OCI-LY7 (cell line): ENCODE data around the gene CREB5. TPM values are rescaled to one million over a fixed set of nuclear protein-coding genes. Genes with fewer than 3 reads are reported as not detected.

ENCODE experiments used
- BruUV-seq: library from RNA; stranded (reverse); fragments of 400-500 nt; replicated peaks from 2 replicates; lab custom pipeline; 2021; lab: Mats Ljungman, UMichigan
- CTCF ChIA-PET: fragments of 300-600 bp; sonication (Branson Sonifier 250); formaldehyde crosslinking; loops from one replicate; lab custom pipeline; 2022; ENCODE audit warnings: antibody characterized with exemption; ENCODE audit not compliant: unreplicated experiment; lab: Charles Lee
- POLR2A ChIA-PET: fragments of 300-600 bp; sonication (Branson Sonifier 250); formaldehyde crosslinking; loops from one replicate; lab custom pipeline; 2022; ENCODE audit warnings: antibody characterized with exemption; lab: Charles Lee
- DNase-seq: peaks from one replicate; pipeline ENCODE4 v3.0.0-alpha.2; 2015; ENCODE audit warnings: low spot score
- H2AFZ ChIP-seq: fragments of 200-600 bp; sonication (generic), shearing (Covaris generic); 2 replicates; pipeline ENCODE4 v1.6.1; 2014; ENCODE audit warnings: mild to moderate bottlenecking, antibody characterized with exemption, low read length, moderate library complexity
- H3K27ac ChIP-seq: fragments of 200-600 bp; sonication (generic); 2 replicates; pipeline ENCODE4 v1.5.1; 2014; ENCODE audit warnings: mixed run types, low read depth, mild to moderate bottlenecking, moderate library complexity, low read length, inconsistent platforms; ENCODE audit not compliant: poor library complexity, severe bottlenecking
- H3K36me3 ChIP-seq: fragments of 200-600 bp; sonication (generic); 2 replicates; pipeline ENCODE4 v1.6.1; 2014; ENCODE audit warnings: mild to moderate bottlenecking, antibody characterized with exemption, low read length, moderate library complexity, mixed read lengths; ENCODE audit not compliant: insufficient read depth
- H3K4me1 ChIP-seq: fragments of 200-600 bp; sonication (generic); 2 replicates; pipeline ENCODE4 v1.5.1; 2014; ENCODE audit warnings: mild to moderate bottlenecking, low read length; ENCODE audit not compliant: insufficient read depth, poor library complexity, severe bottlenecking
- H3K4me2 ChIP-seq: fragments of 200-600 bp; sonication (generic); 2 replicates; pipeline ENCODE4 v1.6.1; 2014; ENCODE audit warnings: mild to moderate bottlenecking, low read length
- H3K4me3 ChIP-seq: fragments of 200-600 bp; sonication (generic); 2 replicates; pipeline ENCODE4 v1.5.1; 2014; ENCODE audit warnings: mild to moderate bottlenecking, low read depth, low read length; ENCODE audit not compliant: poor library complexity, severe bottlenecking
- H3K79me2 ChIP-seq: fragments of 200-600 bp; sonication (generic); 2 replicates; pipeline ENCODE4 v1.6.1; 2016; ENCODE audit warnings: low read depth, mild to moderate bottlenecking, low read length, moderate library complexity, mixed read lengths; ENCODE audit not compliant: insufficient read depth
- H3K9me2 ChIP-seq: fragments of 200-600 bp; sonication (generic); 2 replicates; pipeline ENCODE4 v1.6.1; 2016; ENCODE audit warnings: mild to moderate bottlenecking, low read length, mixed read lengths; ENCODE audit not compliant: insufficient read depth
- H3K9me3 ChIP-seq: fragments of 200-600 bp; sonication (generic); 2 replicates; pipeline ENCODE4 v1.6.1; 2014; ENCODE audit warnings: mild to moderate bottlenecking, mixed run types, low read length, mixed read lengths
- H4K20me1 ChIP-seq: fragments of 200-600 bp; sonication (generic); 2 replicates; pipeline ENCODE4 v1.6.1; 2014; ENCODE audit warnings: mild to moderate bottlenecking, antibody characterized with exemption, low read length, moderate library complexity, mixed read lengths; ENCODE audit not compliant: insufficient read depth
- CTCF ChIP-seq: fragments of 200-600 bp; sonication (generic); conservative IDR thresholded peaks from 2 replicates; pipeline ENCODE4 v1.5.1; 2014; ENCODE audit warnings: mild to moderate bottlenecking, antibody characterized with exemption, low read length, moderate library complexity, mixed read lengths
- EZH2phosphoT487 ChIP-seq: fragments of 200-600 bp; sonication (generic); IDR thresholded peaks from 2 replicates; pipeline ENCODE4 v1.6.1; 2018; ENCODE audit warnings: low read depth, borderline replicate concordance, mild to moderate bottlenecking, mixed run types, antibody characterized with exemption, low read length, moderate library complexity, mixed read lengths
- intact Hi-C: fragments of 100-400 bp; cut with micrococcal nuclease; formaldehyde crosslinking; loops from one replicate; pipeline ENCODE4 v1.10.0; 2022; ENCODE audit not compliant: unreplicated experiment
- total RNA-seq, 2 experiments: library from RNA; depleted of rRNA in 1 of 2; stranded (reverse); fragments of >200 nt in 1 of 2; shearing (Covaris generic) in 1 of 2; gene quantifications; 2 replicates each; pipeline ENCODE4 v1.2.3, GENCODE V29; 2014 to 2022

Gene CREB5
- total RNA-seq, 2 experiments from 2014 or later: 2.0 to 13.3 TPM

- intact Hi-C loops: no loop called here
- POLR2A ChIA-PET: interaction anchor here (0.5 to 1.6 kb wide), 3 partner anchors 14 to 1729 kb away, joined by 3 to 5 read pairs (median 3); no protein-coding TSS in a partner anchor
- no peak overlapping the region for H3K4me3 ChIP-seq
Observed at GRCh38 chr7:28725911-28726310, 313.6 kb downstream of the CREB5 start.

GRCh38 chr7:28726555-28726954 is 314.2 kb downstream of the CREB5 start:
- H3K4me1 ChIP-seq: no peaks in the 10 kb centered on the region
- DNase-seq: no peak
- intact Hi-C loops: no loop called here
- H3K36me3 ChIP-seq: no peaks in the 10 kb centered on the region; the same call in 1 of the 2 replicates
- ChIA-PET CTCF (no interaction called here), POLR2A (interaction anchor here (0.7 to 1.6 kb wide), 3 partner anchors 11 to 156 kb away, joined by 3 read pairs; no protein-coding TSS in a partner anchor)
- H3K4me2 ChIP-seq: no peak overlapping the region
- no peaks in the 10 kb centered on the region for H3K9me3 ChIP-seq
- no TSS peak for BruUV-seq
- H2AFZ ChIP-seq: no peak overlapping the region
- no peak overlapping the region for H3K4me3 ChIP-seq
- H3K9me2 ChIP-seq: no peaks in the 10 kb centered on the region
- no peak for TF ChIP-seq EZH2phosphoT487
- TF ChIP-seq CTCF: no peak
- no peak overlapping the region for H3K27ac ChIP-seq
- no peaks in the 10 kb centered on the region for H3K79me2 ChIP-seq
- no peaks in the 10 kb centered on the region; the same call in 1 of the 2 replicates for H4K20me1 ChIP-seq

More at GRCh38 chr7:28725911-28726310, 313.6 kb downstream of the CREB5 start:
- CTCF ChIA-PET: no interaction called here
- H2AFZ ChIP-seq: no peak overlapping the region
- H3K79me2 ChIP-seq: no peaks in the 10 kb centered on the region
- H3K36me3 ChIP-seq: no peaks in the 10 kb centered on the region; the same call in 1 of the 2 replicates
- no peak overlapping the region for H3K27ac ChIP-seq
- no peak for DNase-seq
- H4K20me1 ChIP-seq: no peaks in the 10 kb centered on the region; the same call in 1 of the 2 replicates
- no peaks in the 10 kb centered on the region for H3K9me3 ChIP-seq
- no peaks in the 10 kb centered on the region for H3K4me1 ChIP-seq
- no peaks in the 10 kb centered on the region for H3K9me2 ChIP-seq
- no TSS peak for BruUV-seq
- H3K4me2 ChIP-seq: no peak overlapping the region
- TF ChIP-seq CTCF (no peak), EZH2phosphoT487 (no peak)

GRCh38 chr7:28729281-28729680 is 317.0 kb downstream of the CREB5 start:
- Histone ChIP-seq H3K79me2 (no peaks in the 10 kb centered on the region), H3K9me2 (no peaks in the 10 kb centered on the region), H3K4me1 (no peaks in the 10 kb centered on the region), H3K36me3 (no peaks in the 10 kb centered on the region; the same call in 1 of the 2 replicates), H3K27ac (no peak overlapping the region), H3K4me2 (no peak overlapping the region), H2AFZ (no peak overlapping the region), H4K20me1 (no peaks in the 10 kb centered on the region; the same call in 1 of the 2 replicates), H3K9me3 (no peaks in the 10 kb centered on the region), H3K4me3 (no peak overlapping the region)
- BruUV-seq: no TSS peak
- TF ChIP-seq CTCF (no peak), EZH2phosphoT487 (no peak)
- intact Hi-C loops: no loop called here
- CTCF ChIA-PET: no interaction called here
- POLR2A ChIA-PET: interaction anchor here (1.0 to 1.8 kb wide), 3 partner anchors 8 to 45 kb away, joined by 3 to 7 read pairs (median 7); no protein-coding TSS in a partner anchor
- no peak for DNase-seq
